Cerebellar nuclear complex (tissue), 1 donor: ENCODE measurements around the gene TAP2.
A peak's percentile ranks its signal among the peaks of the same experiment; 100 is the strongest.
"Not testable (repeated sequence)": the region's sequence is repeated elsewhere in the genome, so short reads cannot be mapped to it uniquely, and the experiment has no call there.

Source experiments
- DNase-seq, 2 experiments: peaks; one replicate each; lab custom pipeline; 2025; lab: John Stamatoyannopoulos, UW

Gene TAP2

DNA sequence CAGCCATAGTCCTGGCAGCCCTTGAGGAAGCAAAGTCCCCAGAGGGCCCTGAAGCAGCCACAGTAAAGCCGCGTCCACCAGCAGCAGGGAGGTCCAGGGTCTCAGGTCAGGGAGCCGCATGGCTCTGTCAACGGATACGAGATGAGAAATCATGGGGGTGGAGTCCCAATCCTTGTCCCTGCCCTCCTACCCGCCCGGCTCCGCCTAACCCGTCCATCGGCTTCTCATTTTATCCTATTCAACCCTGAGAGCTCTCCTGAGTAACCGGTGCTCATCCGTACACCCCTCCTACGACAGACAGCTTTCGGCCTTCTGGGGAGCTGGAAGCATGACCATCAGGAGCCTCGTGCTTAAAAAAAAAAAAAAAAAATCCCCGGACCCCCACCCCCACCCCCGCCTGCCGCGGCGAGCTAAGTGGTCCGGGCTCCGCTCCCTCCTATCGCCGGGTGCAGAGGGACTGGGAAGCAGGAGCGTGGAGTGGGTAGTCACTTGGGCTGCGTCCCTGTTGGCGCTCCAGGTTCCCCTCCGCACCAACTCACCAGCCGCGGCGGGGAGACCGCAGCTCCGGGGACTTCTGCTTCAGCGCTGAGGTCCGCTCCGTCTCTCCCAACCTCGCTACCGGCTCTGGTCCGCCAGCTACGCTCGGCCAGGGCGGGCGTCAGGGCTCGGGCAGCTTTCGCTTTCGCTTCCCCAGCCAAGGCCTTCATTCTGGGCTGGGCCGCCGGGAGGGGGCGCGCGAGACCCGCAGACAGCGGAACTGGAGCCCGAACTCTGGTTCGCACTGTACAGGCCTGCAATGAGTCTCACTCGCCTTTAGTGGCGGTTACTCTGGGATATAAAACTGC, at the start of gene TAP2:
Gene TAP2 (minus strand): TSS at position 626 of the 845 bp plus-strand sequence. CDS start 506 bp downstream, at position 120.
- peak in 1 of 2 experiments; percentile 84 for DNase-seq

DNA sequence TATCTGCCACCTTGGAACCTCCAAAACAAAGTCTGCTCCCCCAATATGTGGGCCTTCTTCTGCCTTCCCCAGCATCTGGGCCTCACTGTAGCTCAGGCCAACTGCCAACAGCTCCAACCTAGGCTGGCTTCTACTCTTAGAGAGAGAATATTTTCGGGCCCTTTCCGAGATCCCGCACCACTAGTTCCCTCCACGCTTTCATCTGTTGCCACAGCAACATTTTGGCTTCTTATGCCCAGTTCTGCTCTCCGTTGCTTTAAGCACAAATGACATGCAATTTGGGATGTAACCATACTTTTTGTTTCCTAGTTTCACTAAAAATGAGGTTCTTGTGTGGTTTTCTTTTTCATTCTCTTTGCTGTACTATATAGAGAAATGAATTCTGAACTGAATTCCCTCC, 49.1 kb upstream of the TAP2 start:
- DNase-seq: no peak

DNA sequence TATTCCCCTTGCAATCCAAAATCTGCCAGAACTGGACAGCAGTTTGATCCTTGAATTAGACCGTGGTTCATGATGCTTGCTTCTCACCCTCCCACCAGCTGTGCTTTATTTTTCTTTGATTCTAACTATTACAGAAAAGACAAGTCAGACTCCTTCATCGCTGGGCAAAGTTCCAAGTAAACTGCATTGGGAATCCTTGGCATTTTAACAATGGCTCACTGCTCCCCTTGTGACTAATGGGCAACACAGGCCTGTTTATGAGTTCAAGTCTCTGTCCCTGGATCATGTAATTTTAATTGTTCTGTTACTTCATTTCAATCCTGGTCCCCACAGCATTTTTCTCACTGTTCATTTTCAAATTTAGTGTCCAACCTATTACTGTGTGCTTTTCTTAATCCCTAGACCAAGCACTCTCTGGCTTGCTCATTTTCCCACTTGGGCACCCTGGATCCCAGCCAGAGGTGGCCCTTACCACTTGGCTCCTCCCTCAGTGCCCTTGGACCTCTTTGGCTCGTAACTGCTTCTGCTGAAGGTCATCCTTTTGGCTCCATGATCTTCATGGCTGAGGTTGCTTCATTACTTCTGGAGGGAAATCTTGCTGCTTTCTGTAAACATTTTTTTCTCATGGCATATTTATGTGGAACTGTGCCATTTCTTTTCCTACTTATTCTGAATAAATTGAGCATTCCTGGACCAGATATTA, 48.3 kb upstream of the TAP2 start:
- DNase-seq: no peak

DNA sequence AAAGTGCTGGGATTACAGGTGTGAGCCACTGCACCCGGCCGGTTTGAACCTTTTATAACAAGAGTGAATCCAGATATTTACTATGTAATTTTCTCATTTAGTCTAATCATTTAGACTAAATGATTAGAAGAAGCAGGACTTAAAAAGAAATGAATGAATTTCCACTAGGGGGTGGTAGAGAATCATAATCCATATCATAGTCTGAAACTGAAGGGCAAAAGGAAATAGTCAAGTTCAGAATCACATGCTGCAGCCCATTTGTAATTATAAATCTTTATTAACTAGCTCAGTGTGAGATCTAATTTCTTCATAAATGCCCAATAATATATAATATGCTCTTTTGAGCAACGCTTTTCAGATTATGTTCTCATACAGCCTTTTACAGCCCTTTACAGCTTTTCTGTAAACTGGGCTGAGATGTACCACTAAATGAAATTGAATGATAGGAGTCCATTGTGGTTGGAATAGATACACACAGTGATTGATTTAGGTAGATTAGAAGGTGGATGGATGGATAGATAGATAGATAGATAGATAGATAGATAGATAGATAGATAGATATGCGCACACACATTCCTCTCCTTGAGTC, 47.3 kb upstream of the TAP2 start:
- peak in 1 of 2 experiments; percentile 23 for DNase-seq

DNA sequence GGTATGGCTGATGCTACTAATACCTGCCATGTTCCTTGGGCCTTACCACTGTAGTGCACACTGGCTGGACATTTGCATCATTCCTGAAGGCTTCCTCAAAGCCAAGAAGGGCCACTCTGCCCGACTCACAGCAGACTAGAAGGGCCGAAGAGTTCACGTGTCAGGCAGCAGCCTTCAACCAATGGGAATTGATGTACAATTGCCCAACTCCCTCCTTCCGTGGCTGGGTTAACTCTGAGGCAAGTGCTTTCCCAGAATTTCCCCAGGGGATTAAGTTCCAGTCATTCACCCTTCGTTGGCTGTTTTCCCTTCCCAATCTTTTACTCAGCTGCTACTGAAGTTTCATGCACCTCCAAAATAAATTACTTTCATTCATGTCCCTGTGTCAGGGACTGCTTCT, 45.2 kb upstream of the TAP2 start:
- DNase-seq: no peak

DNA sequence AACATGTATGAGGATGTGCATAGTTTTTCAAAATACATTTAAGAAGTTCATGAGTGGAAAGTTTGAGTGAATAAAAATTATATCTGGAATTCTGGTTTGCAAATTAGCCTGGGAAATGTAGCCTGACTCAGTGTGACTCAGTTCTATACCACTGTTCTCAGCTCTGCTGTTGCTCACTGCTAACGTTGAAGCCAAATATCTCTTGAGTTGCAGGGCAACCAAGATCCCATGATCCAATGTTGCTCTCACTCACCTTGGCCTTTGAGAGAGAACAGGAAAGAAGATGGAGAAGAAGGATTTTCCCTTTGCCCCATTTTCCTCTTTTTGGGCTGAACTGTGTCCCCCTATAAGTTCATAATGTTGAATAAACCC, 44.3 kb upstream of the TAP2 start:
- DNase-seq: no peak

DNA sequence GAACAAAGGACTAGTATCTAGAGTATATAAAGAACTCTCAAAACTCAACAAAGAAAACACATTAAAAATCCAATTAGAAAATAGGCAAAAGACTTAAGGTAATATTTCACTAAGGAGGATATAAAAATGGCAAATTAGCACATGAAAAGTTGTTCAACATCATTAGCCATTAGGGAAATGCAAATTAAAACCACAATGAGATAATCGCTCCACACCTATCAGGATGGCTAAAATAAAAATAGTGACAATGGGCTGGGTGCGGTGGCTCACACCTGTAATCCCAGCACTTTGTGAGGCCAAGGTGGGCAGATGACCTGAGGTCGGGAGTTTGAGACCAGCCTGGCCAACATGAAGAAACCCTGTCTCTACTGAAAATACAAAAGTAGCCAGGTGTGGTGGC, 42.4 kb upstream of the TAP2 start:
- DNase-seq: not testable (repeated sequence)

DNA sequence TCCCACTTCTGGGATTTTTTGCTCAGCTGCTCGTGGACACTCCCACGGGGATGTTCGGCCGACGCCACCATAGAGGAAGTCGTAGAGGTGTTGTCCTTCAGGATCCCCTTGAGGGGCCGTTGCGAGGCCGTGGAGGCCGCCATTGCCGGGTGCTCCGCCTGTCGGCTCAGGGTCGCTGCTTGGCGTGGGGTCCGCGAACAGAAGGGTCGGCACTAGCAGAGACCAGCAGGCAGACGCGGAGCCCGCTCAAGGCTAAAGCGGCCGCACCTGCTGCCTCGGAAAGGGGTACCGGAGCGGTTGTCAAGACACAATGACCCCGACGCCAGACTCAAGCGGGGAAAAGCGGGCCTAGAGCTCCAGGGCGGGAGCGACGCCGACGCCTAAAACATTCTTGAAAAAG, 41.2 kb upstream of the TAP2 start:
- DNase-seq: no peak

DNA sequence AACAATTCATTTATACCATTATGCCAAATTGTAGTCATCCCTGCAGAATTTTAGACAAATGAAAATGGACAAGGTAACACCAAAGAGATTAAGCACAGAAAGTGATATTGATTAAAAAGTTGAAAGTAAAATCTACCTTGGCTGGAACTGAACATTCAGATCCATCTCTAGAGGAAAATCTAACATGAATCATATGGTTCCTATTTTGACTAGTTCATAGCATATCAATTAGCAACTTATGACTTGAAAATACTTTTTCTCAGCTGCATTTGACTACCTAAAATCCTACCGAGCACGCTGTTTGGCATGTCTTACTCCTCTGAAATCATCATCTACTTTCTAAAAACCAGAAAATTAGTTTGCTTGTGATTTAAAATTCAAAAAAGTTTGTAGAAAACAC, 38.1 kb upstream of the TAP2 start:
- no peak for DNase-seq

DNA sequence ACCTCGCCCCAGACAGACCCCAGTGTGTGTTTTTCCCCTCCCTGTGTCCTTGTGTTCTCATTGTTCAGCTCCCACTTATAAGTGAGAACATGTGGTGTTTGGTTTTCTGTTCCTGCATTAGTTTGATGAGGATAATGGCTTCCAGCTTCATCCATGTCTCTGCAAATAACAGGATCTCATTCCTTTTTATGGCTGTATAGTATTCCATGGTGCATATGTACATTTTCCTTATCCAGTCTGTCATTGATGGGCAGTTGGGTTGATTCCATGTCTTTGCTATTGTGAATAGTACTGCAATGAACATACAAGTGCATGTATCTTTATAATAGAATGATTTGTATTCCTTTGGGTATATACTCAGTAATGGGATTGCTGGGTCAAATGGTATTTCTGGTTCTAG, 35.4 kb upstream of the TAP2 start:
- not testable (repeated sequence) for DNase-seq

DNA sequence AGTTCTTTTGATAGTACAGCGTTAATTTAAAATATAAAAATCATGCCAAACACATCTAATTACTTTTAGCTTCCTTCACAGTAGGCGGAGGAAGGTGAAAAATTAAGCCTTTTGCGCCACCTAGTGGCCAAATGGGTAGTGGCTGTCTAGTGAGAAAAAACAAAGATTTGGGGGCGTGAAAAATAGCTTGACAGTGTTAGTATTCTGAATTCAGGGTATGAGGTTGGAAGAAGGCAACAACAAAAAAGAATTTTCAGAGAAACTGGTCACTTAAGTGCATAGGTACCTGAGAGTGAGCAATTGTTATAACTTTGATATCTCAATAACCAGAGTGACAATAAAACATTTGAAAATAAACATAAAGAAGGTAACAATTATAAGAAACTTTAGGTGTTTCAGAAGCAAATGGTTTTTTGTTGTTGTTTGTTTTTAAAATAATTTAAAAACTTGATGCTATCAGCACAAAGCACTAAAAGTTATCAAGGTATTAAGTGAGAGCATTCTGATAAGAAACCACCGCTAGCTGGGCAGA, 29.8 kb upstream of the TAP2 start:
- DNase-seq: peak in 1 of 2 experiments; percentile 79

DNA sequence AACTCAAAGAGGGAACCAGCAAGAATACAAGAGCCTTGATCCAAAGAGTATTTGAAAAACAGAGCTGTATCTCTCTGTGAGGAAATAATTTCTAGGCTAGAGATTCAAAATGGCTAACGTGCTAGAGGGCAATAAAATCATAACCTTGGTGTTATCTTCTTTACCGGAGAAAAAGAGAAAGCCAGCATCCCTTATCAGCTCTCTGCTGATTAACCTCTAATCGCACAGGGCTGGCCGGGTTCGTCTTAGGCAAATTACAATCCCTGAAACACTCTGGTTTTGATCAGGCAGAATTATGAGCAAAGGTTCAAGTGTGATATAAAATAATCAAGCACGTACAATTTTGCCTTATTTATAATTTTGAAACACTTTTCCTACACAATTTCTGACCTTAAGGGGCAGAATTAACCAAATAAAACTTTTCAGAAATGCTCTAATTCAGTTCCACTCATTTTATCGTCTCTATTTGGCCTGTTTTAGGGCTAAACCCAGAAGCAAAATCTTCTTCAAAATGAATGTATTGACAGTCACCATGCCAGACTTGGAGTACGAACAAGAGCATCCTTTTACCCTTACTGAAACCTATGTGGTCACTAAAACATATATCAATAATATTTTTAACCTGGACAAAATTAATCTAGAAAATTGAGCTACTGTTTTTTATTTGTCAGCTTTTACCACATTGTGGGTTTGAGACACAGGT, 29.2 kb upstream of the TAP2 start:
- DNase-seq: no peak

DNA sequence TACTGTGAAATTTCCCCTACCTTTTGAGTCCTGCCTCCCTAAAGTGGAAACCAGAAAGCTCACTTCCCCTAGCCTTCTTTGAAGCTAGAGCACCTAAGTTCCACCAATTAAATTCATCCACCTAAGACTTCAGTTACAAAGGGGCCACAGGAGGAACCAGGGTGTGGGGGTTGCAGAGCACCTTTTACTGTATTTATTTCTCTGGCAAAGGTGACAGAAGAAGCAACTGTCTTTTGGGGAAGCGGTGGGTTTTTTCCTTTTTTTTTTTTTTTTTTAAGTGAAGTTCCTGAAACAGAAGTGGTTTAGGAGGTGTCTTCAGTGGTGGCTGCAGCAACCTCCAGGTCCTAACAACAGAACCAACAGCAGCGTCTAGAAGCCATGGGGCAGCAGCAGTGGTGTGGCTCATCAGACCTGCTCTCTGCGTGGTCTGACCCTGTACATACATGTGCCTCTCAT, 28.5 kb upstream of the TAP2 start:
- DNase-seq: no peak

DNA sequence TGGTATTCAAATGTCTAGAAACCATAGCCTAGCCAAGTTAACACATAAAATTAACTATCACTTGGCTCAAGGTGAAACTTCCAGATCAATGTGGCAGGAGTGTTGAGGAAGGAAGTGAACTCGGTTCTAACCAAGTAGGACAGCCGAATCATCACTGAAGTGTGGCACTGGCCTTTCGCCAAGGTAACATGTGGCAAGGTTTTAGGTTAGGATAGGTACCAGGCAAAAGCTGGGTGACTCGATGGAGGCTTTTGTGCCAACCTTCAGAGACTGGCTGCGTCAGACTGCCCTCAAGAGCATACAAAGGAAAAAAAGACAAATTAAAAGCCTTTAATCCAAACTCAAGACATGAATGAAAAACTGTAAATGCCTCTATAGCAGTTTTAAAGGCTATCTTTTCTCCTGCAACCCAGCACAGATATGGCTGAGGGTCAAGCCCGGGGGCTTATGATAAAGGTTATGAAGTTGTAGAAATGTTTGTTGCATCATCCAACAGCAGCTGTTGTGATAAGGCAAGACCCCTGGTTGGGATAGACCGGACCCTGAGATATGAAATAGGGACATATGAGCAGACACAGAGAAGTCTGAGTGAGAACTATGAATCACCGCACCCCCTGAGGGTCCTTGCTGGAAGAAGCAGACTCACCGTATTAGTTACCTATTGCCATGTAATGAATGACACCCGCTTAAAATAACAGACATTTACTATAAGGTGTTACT, 27.3 kb upstream of the TAP2 start:
- no peak for DNase-seq

DNA sequence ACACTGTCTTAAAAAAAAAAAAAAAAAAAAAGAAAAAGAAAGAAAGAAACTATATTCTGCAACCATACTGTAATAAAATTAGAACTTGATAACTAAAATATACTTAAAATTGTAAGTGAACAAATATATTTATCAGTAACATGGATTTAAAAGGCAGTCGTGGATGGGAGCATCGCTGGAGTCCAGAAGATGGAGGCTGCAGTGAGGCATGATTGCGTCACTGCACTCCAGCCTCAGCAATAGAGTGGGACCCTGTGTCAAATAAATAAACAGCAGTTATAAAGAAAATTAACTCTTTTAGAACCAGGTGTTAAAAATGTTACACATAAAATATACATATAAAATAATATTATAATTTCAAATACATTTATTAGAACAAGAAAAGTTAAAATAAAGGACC, 24.2 kb upstream of the TAP2 start:
- DNase-seq: no peak

DNA sequence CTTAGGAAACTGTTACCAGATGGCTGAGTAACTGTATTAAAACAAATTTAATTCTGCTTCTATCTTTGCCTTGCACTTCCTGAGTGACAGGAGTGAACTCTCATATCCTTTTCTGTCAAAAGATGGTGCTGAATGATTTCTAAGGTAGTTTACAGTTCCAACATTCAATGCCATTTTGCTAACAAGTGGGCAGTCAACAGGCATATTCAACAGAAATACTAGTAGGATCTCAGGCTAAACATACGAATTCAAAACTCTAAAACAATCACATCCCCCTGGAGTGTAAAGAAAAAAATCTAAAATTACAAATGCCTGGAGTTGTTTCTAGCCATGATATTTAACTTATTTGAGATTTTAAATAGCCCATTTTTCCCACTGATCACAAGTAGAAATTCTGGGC, 22.1 kb upstream of the TAP2 start:
- DNase-seq: no peak

DNA sequence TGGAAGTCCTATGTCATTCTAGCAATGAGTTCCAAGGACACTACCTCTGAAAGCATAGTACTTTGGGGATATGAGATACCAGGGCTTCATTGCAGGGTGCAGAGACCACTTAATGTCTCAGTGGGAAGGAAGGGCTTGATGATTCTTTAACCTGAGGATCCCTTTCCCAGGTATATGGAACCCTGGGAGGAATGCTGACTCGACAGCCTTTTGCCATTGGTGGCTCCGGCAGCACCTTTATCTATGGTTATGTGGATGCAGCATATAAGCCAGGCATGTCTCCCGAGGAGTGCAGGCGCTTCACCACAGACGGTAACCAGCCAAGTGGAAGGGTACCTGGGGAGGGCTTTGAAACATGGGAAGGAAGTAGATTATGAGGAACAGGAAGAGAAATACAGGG, 19.7 kb upstream of the TAP2 start:
- no peak for DNase-seq

DNA sequence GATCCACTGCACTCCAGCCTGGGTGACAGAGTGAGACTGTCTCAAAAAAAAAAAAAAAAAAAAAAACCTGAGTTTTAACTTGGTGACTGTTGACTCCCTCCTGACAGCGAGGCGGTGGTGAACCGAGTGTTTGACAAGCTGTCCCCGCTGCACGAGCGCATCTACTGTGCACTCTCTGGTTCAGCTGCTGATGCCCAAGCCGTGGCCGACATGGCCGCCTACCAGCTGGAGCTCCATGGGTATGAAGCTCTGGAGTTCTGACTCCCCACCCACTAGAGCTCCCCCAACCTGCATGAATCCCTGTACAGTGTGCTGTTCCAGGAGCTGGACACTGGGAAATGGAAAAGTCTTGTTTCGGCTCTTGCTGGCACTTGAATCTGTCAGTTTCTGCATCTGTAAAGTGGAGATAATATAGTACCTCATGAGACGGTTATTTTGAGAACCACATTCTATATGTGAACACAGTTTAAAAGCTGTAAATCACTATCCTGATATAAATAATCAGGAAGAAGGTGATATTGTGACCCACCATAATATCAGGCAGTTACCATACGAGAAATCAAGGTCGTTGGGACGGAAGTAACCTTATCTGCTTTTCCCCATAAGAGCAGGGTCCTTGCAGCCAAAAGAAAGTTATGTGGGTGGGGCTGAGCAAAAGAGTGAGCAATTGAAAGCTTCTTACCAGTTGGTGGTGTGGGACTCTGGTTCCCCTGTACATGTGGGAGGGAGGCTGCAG, 18.8 kb upstream of the TAP2 start:
- DNase-seq: no peak

DNA sequence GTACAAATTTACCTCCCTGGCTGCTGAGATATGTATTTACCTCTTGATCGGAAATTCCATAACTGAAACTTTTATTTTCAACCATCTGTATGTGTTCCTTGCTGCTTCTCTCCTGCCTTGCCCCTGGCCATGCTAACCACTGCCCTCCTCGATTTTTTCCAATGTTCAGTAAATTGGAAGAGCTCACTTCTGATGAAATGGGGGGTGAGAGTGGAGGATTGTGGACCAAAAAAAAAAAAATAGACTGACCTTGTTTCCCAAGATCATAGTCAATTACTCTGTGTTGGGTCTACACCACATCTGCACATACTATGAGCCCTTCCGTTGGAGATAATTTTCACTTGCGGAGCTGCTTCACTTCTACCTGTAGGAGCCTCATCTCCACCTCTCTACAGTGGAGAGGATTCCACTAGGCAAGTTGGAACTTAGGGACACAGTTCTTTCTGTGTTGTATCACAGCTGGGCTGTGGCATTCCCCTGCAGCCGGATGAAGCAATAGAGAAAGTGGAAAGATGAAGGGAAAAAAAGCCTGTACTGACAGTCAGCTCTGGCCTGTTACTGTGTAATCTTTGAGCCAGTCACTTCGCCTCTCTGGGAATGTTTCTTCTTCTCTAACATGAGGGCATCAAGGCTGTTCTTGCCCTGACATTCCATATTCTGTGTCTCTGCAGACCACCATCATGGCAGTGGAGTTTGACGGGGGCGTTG, 17.1 kb upstream of the TAP2 start:
- DNase-seq: no peak
